Measurements from ENCODE around the gene MXRA8.
A peak's percentile ranks its signal among the peaks of the same experiment; 100 is the strongest.

Gene MXRA8

GRCh38 chr1:1309251-1310108 lies 48.9 kb downstream of the MXRA8 start:
- no peak for DNase-seq (ENCODE audit: extremely low read depth, low read depth)
- H3K4me3 ChIP-seq (replicated peaks; ENCODE audit: low read depth, low read length), result peak overlapping the region; percentile 79
- no peak for TF ChIP-seq CTCF (IDR thresholded peaks at IDR 0.05; ENCODE audit: low read depth, low read length, missing control alignments)

GRCh38 chr1:1308756-1309250 lies 49.6 kb downstream of the MXRA8 start:
- no peak for DNase-seq (ENCODE audit: extremely low read depth, low read depth)
- no peak for TF ChIP-seq CTCF (IDR thresholded peaks at IDR 0.05; ENCODE audit: low read depth, low read length, missing control alignments)
- H3K4me3 ChIP-seq (replicated peaks; ENCODE audit: low read depth, low read length), result peak overlapping the region; percentile 79

GRCh38 chr1:1307923-1308755 lies 50.2 kb downstream of the MXRA8 start, which contains the start of the genes ACAP3 and PUSL1:
Gene ACAP3, minus strand, starts transcription at chr1:1307930. Its CDS starts 115 bp downstream, at chr1:1307815.
Gene PUSL1, plus strand, starts transcription at chr1:1308597. Its CDS starts 47 bp downstream, at chr1:1308644.
- DNase-seq (ENCODE audit: extremely low read depth, low read depth), result peak; percentile 60
- TF ChIP-seq CTCF (IDR thresholded peaks at IDR 0.05; ENCODE audit: low read depth, low read length, missing control alignments), result no peak
- H3K4me3 ChIP-seq (replicated peaks; ENCODE audit: low read depth, low read length), result peak within 1 kb of the TSS; percentile 79

- no peak for TF ChIP-seq CTCF (IDR thresholded peaks at IDR 0.05; ENCODE audit: low read depth, low read length, missing control alignments)
- no peak for DNase-seq (ENCODE audit: extremely low read depth, low read depth)
- peak overlapping the region; percentile 79 for H3K4me3 ChIP-seq (replicated peaks; ENCODE audit: low read depth, low read length)
Measured at GRCh38 chr1:1307261-1307922, 51.0 kb downstream of the MXRA8 start.

- no peak for DNase-seq (ENCODE audit: extremely low read depth, low read depth)
- TF ChIP-seq CTCF (IDR thresholded peaks at IDR 0.05; ENCODE audit: low read depth, low read length, missing control alignments), result no peak
- H3K4me3 ChIP-seq (replicated peaks; ENCODE audit: low read depth, low read length), result peak overlapping the region; percentile 79
Measured at GRCh38 chr1:1306661-1307260, 51.6 kb downstream of the MXRA8 start.

Measured in HFF-Myc (cell line).